GM12892 (cell line): ENCODE data around the gene PDGFA.

Experiments
- POLR2A ChIP-seq: IDR thresholded peaks from 2 replicates; pipeline ENCODE4 v1.6.1; 2011; ENCODE audit warnings: low read depth, low read length, control low read depth
- POLR2AphosphoS5 ChIP-seq: IDR thresholded peaks from 2 replicates; pipeline ENCODE4 v1.6.1; 2011; ENCODE audit warnings: low read depth, low read length, control low read depth
- TAF1 ChIP-seq: IDR thresholded peaks from 2 replicates; pipeline ENCODE4 v1.6.1; 2011; ENCODE audit warnings: low read depth, mild to moderate bottlenecking, control low read depth, low read length, borderline replicate concordance

- TF ChIP-seq POLR2A = no peak
- no peak for TF ChIP-seq POLR2AphosphoS5
- TF ChIP-seq TAF1 = no peak
Measured at GRCh38 chr7:506391-506831, 13.2 kb downstream of the PDGFA start.
